ENCODE results near the gene KCNQ1.

The KCNQ1 gene

GRCh38 chr11:2404735-2405196 lies 40.0 kb upstream of the KCNQ1 start:
- Histone ChIP-seq H3F3A (ENCODE audit: insufficient read depth) (0 out of 2 replicates have a peak, but pooled peaks cover under 1% of the 10 kb centered on the region), H3K4me3 (ENCODE audit: insufficient read depth, low read length, poor library complexity, severe bottlenecking) (no peak overlapping the region), H3K9ac (ENCODE audit: low read length) (no peak overlapping the region), H3K36me3 (ENCODE audit: low read length) (no peaks in the 10 kb centered on the region), H2AFZ (ENCODE audit: low read depth, low read length, severe bottlenecking) (no peak overlapping the region), H3K27me3 (ENCODE audit: low read length) (no peaks in the 10 kb centered on the region), H4K20me1 (ENCODE audit: low read depth, low read length) (no peaks in the 10 kb centered on the region), H3K27ac (ENCODE audit: low read depth, low read length) (no peak overlapping the region), H3K79me2 (ENCODE audit: insufficient read depth, low read length) (peaks cover 11% of the 10 kb centered on the region), H3K9me3 (ENCODE audit: insufficient read depth, low read length) (no peaks in the 10 kb centered on the region), H3K9me2 (replicated peaks; ENCODE audit: insufficient read depth, low read length) (no peaks in the 10 kb centered on the region), H3K4me2 (ENCODE audit: low read depth, low read length, poor library complexity, severe bottlenecking) (no peak overlapping the region)
- TF ChIP-seq EZH2phosphoT487 (conservative IDR thresholded peaks at IDR 0.05; ENCODE audit: low read length) (no peak), CTCF (IDR thresholded peaks at IDR 0.05; ENCODE audit: insufficient read depth, low read length, poor library complexity, severe bottlenecking) (no peak)

- no peak overlapping the region for H3K4me2 ChIP-seq (ENCODE audit: low read depth, low read length, poor library complexity, severe bottlenecking)
- H3K27ac ChIP-seq (ENCODE audit: low read depth, low read length), result no peak overlapping the region
- TF ChIP-seq EZH2phosphoT487 (conservative IDR thresholded peaks at IDR 0.05; ENCODE audit: low read length), result no peak
- no peak for TF ChIP-seq CTCF (IDR thresholded peaks at IDR 0.05; ENCODE audit: insufficient read depth, low read length, poor library complexity, severe bottlenecking)
- no peaks in the 10 kb centered on the region for H3K36me3 ChIP-seq (ENCODE audit: low read length)
- no peak overlapping the region for H3K9ac ChIP-seq (ENCODE audit: low read length)
- H4K20me1 ChIP-seq (ENCODE audit: low read depth, low read length), result no peaks in the 10 kb centered on the region
- no peaks in the 10 kb centered on the region for H3F3A ChIP-seq (ENCODE audit: insufficient read depth)
- no peak overlapping the region for H3K4me3 ChIP-seq (ENCODE audit: insufficient read depth, low read length, poor library complexity, severe bottlenecking)
- no peaks in the 10 kb centered on the region for H3K9me2 ChIP-seq (replicated peaks; ENCODE audit: insufficient read depth, low read length)
- no peaks in the 10 kb centered on the region for H3K9me3 ChIP-seq (ENCODE audit: insufficient read depth, low read length)
- H2AFZ ChIP-seq (ENCODE audit: low read depth, low read length, severe bottlenecking), result no peak overlapping the region
- peaks cover 4% of the 10 kb centered on the region for H3K79me2 ChIP-seq (ENCODE audit: insufficient read depth, low read length)
- no peaks in the 10 kb centered on the region for H3K27me3 ChIP-seq (ENCODE audit: low read length)
Measured at GRCh38 chr11:2406451-2406850, 38.4 kb upstream of the KCNQ1 start.

GRCh38 chr11:2406878-2407410 lies 37.9 kb upstream of the KCNQ1 start:
- H3K27ac ChIP-seq (ENCODE audit: low read depth, low read length), result no peak overlapping the region
- H3K79me2 ChIP-seq (ENCODE audit: insufficient read depth, low read length), result no peaks in the 10 kb centered on the region; the same call in 1 of the 2 replicates
- no peaks in the 10 kb centered on the region for H3K9me2 ChIP-seq (replicated peaks; ENCODE audit: insufficient read depth, low read length)
- no peaks in the 10 kb centered on the region for H3K27me3 ChIP-seq (ENCODE audit: low read length)
- H3K36me3 ChIP-seq (ENCODE audit: low read length), result no peaks in the 10 kb centered on the region
- H3K9me3 ChIP-seq (ENCODE audit: insufficient read depth, low read length), result no peaks in the 10 kb centered on the region
- H2AFZ ChIP-seq (ENCODE audit: low read depth, low read length, severe bottlenecking), result no peak overlapping the region
- H4K20me1 ChIP-seq (ENCODE audit: low read depth, low read length), result no peaks in the 10 kb centered on the region
- H3K9ac ChIP-seq (ENCODE audit: low read length), result no peak overlapping the region
- TF ChIP-seq CTCF (IDR thresholded peaks at IDR 0.05; ENCODE audit: insufficient read depth, low read length, poor library complexity, severe bottlenecking) (no peak), EZH2phosphoT487 (conservative IDR thresholded peaks at IDR 0.05; ENCODE audit: low read length) (no peak)
- H3K4me2 ChIP-seq (ENCODE audit: low read depth, low read length, poor library complexity, severe bottlenecking), result no peak overlapping the region
- no peak overlapping the region for H3K4me3 ChIP-seq (ENCODE audit: insufficient read depth, low read length, poor library complexity, severe bottlenecking)
- H3F3A ChIP-seq (ENCODE audit: insufficient read depth), result no peaks in the 10 kb centered on the region
